Right lung (tissue), 5 donors: ENCODE measurements around the gene ACBD7. TPM values are rescaled to one million over a fixed set of nuclear protein-coding genes. Genes with fewer than 3 reads are reported as not detected.

Experiments
- polyA plus RNA-seq, 5 donors: library from polyadenylated mRNA; unstranded; fragments of 120-200 nt; gene quantifications; one replicate each; pipeline versions ENCODE4 v1.2.1 to v1.2.3, GENCODE V29; 2013; ENCODE audit warnings: inconsistent platforms in 1 of 5, low replicate concordance in 1 of 5; ENCODE audit not compliant: insufficient read length in 5 of 5, insufficient read depth in 1 of 5

Gene ACBD7
- polyA plus RNA-seq, 5 donors = 3.7 to 7.7 (median 5.0) TPM

Other genes starting within 250 kb of the ACBD7 start
- gene SUV39H2, start 209.9 kb downstream of the ACBD7 start, polyA plus RNA-seq = 10 to 100 TPM; 13.0 to 26.7 (median 17.0) TPM
- 10 to 100 TPM; 14.6 to 22.6 (median 22.3) TPM for gene DCLRE1C, start 134.7 kb downstream of the ACBD7 start, polyA plus RNA-seq
- 1 to 10 TPM in 4 of 5 donors, under 1 TPM in 1; 0.34 to 2.4 (median 1.4) TPM for gene MEIG1, start 129.4 kb downstream of the ACBD7 start, polyA plus RNA-seq
- under 1 TPM in 4 of 5 donors, not detected in 1; 0.14 to 0.45 (median 0.18) TPM for gene OLAH, start 44.8 kb downstream of the ACBD7 start, polyA plus RNA-seq
- 10 to 100 TPM; 25.1 to 28.4 (median 26.0) TPM for gene RPP38, start 8.6 kb upstream of the ACBD7 start, polyA plus RNA-seq
- 10 to 100 TPM; 27.2 to 41.1 (median 32.7) TPM for gene NMT2, start 79.9 kb upstream of the ACBD7 start, polyA plus RNA-seq